ENCODE measurements around the gene RAB12. TPM values are rescaled to one million over a fixed set of nuclear protein-coding genes. Genes with fewer than 3 reads are reported as not detected.
A peak's percentile ranks its signal among the peaks of the same experiment; 100 is the strongest.

RAB12 gene
- total and polyA plus RNA-seq, 2 of the 13 experiments (the other 11 are each of a cell fraction or from before 2014, with no cell fraction given), result 9.5 to 25.3 TPM

GRCh38 chr18:8609659-8610458 lies 622 bp downstream of the RAB12 start (continued):
- TF ChIP-seq ZBTB40 (IDR thresholded peaks at IDR 0.05) (no peak), ZBTB40 (CRISPR knock-in tag; IDR thresholded peaks at IDR 0.05) (peak; percentile 37; the same call in 1 of the 2 replicates), ZNF530 (CRISPR knock-in tag; IDR thresholded peaks at IDR 0.05; ENCODE audit: low read depth) (no peak), ZNF414 (CRISPR knock-in tag; IDR thresholded peaks at IDR 0.05) (no peak), KDM2A (CRISPR knock-in tag; IDR thresholded peaks at IDR 0.05; ENCODE audit: borderline replicate concordance, low read depth) (no peak; the same call in 1 of the 2 replicates), SSRP1 (CRISPR knock-in tag; IDR thresholded peaks at IDR 0.05) (no peak), AHR (CRISPR knock-in tag; IDR thresholded peaks at IDR 0.05) (no peak), ATF2 (CRISPR knock-in tag; IDR thresholded peaks at IDR 0.05) (no peak), KDM4B (CRISPR knock-in tag; IDR thresholded peaks at IDR 0.05) (no peak), ARNT (IDR thresholded peaks at IDR 0.05) (no peak), GABPB1 (CRISPR knock-in tag; IDR thresholded peaks at IDR 0.05) (peak; percentile 39; the same call in 1 of the 2 replicates), ZEB1 (IDR thresholded peaks at IDR 0.05; ENCODE audit: insufficient replicate concordance, low read depth) (no peak), PAWR (CRISPR knock-in tag; IDR thresholded peaks at IDR 0.05; ENCODE audit: borderline replicate concordance) (no peak)
- TF ChIP-seq, protein P1, sequence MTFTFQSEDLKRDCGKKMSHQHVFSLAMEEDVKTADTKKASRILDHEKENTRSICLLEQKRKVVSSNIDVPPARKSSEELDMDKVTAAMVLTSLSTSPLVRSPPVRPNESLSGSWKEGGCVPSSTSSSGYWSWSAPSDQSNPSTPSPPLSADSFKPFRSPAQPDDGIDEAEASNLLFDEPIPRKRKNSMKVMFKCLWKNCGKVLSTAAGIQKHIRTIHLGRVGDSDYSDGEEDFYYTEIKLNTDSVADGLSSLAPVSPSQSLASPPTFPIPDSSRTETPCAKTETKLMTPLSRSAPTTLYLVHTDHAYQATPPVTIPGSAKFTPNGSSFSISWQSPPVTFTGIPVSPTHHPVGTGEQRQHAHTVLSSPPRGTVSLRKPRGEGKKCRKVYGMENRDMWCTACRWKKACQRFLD (CRISPR knock-in tag; IDR thresholded peaks at IDR 0.05; ENCODE audit: borderline replicate concordance), result no peak
- TF ChIP-seq, protein P2, sequence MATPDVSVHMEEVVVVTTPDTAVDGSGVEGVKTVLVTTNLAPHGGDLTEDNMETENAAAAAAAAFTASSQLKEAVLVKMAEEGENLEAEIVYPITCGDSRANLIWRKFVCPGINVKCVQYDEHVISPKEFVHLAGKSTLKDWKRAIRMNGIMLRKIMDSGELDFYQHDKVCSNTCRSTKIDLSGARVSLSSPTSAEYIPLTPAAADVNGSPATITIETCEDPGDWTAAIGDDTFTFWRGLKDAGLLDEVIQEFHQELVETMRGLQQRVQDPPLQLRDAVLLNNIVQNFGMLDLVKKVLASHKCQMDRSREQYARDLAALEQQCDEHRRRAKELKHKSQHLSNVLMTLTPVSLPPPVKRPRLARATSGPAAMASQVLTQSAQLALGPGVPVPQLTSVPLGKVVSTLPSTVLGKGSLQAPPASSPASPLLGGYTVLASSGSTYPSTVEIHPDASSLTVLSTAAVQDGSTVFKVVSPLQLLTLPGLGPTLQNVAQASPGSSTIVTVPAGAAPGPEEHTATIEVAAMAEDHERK (CRISPR knock-in tag; IDR thresholded peaks at IDR 0.05; ENCODE audit: low read depth), result no peak

All from HepG2 (cell line).